Pancreas (tissue), 10 donors: ENCODE data around the gene FGD4. TPM values are rescaled to one million over a fixed set of nuclear protein-coding genes. Genes with fewer than 3 reads are reported as not detected.
A peak's percentile ranks its signal among the peaks of the same experiment; 100 is the strongest.

Experiments
- ATAC-seq, 4 donors: fragments of 200-7000 bp; cut with Tn5 transposase; one replicate each; pipeline versions ENCODE4 v1.8.0 to v1.9.1; 2020; ENCODE audit warnings: mild to moderate bottlenecking in 4 of 4, moderate library complexity in 4 of 4
- DNase-seq, 6 donors: peaks; one replicate each; pipeline ENCODE4 v3.0.0-alpha.2; 2020
- FAIRE-seq: peaks from 2 replicates; lab custom pipeline; 2012; peaks lifted over from hg19 to GRCh38; lab: Jason Lieb, UNC
- H3K27ac ChIP-seq, 4 donors: fragments of 200-600 bp; sonication (generic); 1 replicate in 3 of 4; 2 replicates in 1 of 4; pipeline versions ENCODE4 v1.5.0 to v1.8.0; 2020
- H3K27me3 ChIP-seq, 4 donors: fragments of 200-600 bp; one replicate each; pipeline ENCODE4 v1.8.0; 2021
- H3K36me3 ChIP-seq, 3 donors: fragments of 200-600 bp; sonication (generic) in 1 of 3; one replicate each; pipeline versions ENCODE4 v1.5.0 to v1.8.0; 2020 to 2021
- H3K4me1 ChIP-seq, 3 donors: fragments of 200-600 bp; one replicate each; pipeline ENCODE4 v1.8.0; 2021
- H3K4me3 ChIP-seq, 4 donors: fragments of 200-600 bp; sonication (generic) in 2 of 4; one replicate each; pipeline versions ENCODE4 v1.5.0 to v1.8.0; 2020 to 2021
- H3K9me3 ChIP-seq, 4 donors: fragments of 200-600 bp; one replicate each; pipeline ENCODE4 v1.8.0; 2021
- WGBS, 2 donors: extraction: QIAGEN DNeasy Blood & Tissue Kit; methylation state at CpG; one replicate each; pipeline ENCODE4 v1.1.7; 2013; 5-methylcytosine and 5-hydroxymethylcytosine counted together
- intact Hi-C, 3 donors: fragments of 100-400 bp; cut with DNase I; formaldehyde crosslinking; loops; one replicate each; pipeline versions ENCODE4 v1.11.1 to v1.14.2; 2022
- polyA plus RNA-seq, 2 donors: library from polyadenylated mRNA; stranded (reverse); fragments of 200-250 nt; gene quantifications; one replicate each; pipeline ENCODE4 v1.2.3, GENCODE V29; 2013
- total RNA-seq, 6 donors: library from RNA; stranded (reverse); fragmentation: NEBNext Ultra II Directional in 4 of 6; extraction: Animal tissue kit (Norgen Biotek cat#: 25700) in 4 of 6; gene quantifications; one replicate each; pipeline versions ENCODE4 v1.2.1 to v1.2.4, GENCODE V29; 2021 to 2023
- TF ChIP-seq, protein P1 (sequence below), 4 donors: fragments of 200-600 bp; sonication (generic) in 3 of 4; IDR thresholded peaks; one replicate each; pipeline versions ENCODE4 v1.5.0 to v1.8.0; 2021; ENCODE audit warnings: antibody characterized with exemption in 4 of 4
- donor health status: healthy with polysubstance abuse.
- donor health status: DM: no; HTN: no; CAD: no; lungs with moderate emphysema.
- donor health status: DM: no; HTN: no; CAD: no.
- donor health status: control.
- donor health status: control.
- donor health status: Bipolar disorder and iron deficiency.
- donor health status: DM: yes; HTN: yes; CAD: no.
- donor health status: DM: no; HTN: no; CAD: no.
- donor health status: DM: no; HTN: no; CAD: no.
- donor health status: DM: yes; HTN: yes; CAD: no.

FGD4 gene
- total RNA-seq: 10 to 100 TPM; 10.6 to 26.5 (median 15.5) TPM
- polyA plus RNA-seq: 1 to 10 TPM; 3.6 to 4.4 TPM

- Histone ChIP-seq H3K4me3 (peak within 1 kb of the TSS; percentile 64 to 73 (median 70)), H3K36me3 (no peaks in the 10 kb centered on the region), H3K27me3 (no peaks in the 10 kb centered on the region), H3K9me3 (no peaks in the 10 kb centered on the region), H3K27ac (peak within 1 kb of the TSS; percentile 86 to 95 (median 94)), H3K4me1 (peaks cover 0 to 16% (median 11%) of the 10 kb centered on the region in 3 donors)
- TF ChIP-seq, protein P1, sequence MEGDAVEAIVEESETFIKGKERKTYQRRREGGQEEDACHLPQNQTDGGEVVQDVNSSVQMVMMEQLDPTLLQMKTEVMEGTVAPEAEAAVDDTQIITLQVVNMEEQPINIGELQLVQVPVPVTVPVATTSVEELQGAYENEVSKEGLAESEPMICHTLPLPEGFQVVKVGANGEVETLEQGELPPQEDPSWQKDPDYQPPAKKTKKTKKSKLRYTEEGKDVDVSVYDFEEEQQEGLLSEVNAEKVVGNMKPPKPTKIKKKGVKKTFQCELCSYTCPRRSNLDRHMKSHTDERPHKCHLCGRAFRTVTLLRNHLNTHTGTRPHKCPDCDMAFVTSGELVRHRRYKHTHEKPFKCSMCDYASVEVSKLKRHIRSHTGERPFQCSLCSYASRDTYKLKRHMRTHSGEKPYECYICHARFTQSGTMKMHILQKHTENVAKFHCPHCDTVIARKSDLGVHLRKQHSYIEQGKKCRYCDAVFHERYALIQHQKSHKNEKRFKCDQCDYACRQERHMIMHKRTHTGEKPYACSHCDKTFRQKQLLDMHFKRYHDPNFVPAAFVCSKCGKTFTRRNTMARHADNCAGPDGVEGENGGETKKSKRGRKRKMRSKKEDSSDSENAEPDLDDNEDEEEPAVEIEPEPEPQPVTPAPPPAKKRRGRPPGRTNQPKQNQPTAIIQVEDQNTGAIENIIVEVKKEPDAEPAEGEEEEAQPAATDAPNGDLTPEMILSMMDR (IDR thresholded peaks at IDR 0.05): peak in 1 of 4 donors; percentile 20
- intact Hi-C loops: no loop called here
- FAIRE-seq (no peak), DNase-seq (peak; percentile 92 to 97 (median 94)), ATAC-seq (peak; percentile 90 to 95 (median 92))
- WGBS, 2 donors: 0% methylated on average over 52 to 82 of the region's 82 CpGs
Measured at GRCh38 chr12:32399370-32400113, at the start of gene FGD4. FGD4 (plus strand) TSS chr12:32399558.

- H3K9me3 ChIP-seq: no peaks in the 10 kb centered on the region
- no peaks in the 10 kb centered on the region for H3K4me1 ChIP-seq
- 36 to 43% methylated on average over 1 of the region's 1 CpG for WGBS, 2 donors
- H3K27me3 ChIP-seq: no peaks in the 10 kb centered on the region
- ATAC-seq (no peak), FAIRE-seq (no peak), DNase-seq (no peak)
- intact Hi-C loops: no loop called here
- H3K27ac ChIP-seq: no peak overlapping the region
- no peaks in the 10 kb centered on the region for H3K36me3 ChIP-seq
- TF ChIP-seq, protein P1 (IDR thresholded peaks at IDR 0.05): no peak
- no peak overlapping the region for H3K4me3 ChIP-seq
Measured at GRCh38 chr12:32353540-32353939, 45.8 kb upstream of the FGD4 start.

- no peak for FAIRE-seq
- WGBS, 2 donors: 78 to 85% methylated on average over 8 of the region's 8 CpGs
- no peaks in the 10 kb centered on the region for H3K4me1 ChIP-seq
Measured at GRCh38 chr12:32357601-32358249, 41.6 kb upstream of the FGD4 start.

GRCh38 chr12:32360956-32361355 lies 38.4 kb upstream of the FGD4 start:
- intact Hi-C loops: no loop called here
- H3K27me3 ChIP-seq: no peaks in the 10 kb centered on the region
- no peak overlapping the region for H3K27ac ChIP-seq
- H3K36me3 ChIP-seq: no peaks in the 10 kb centered on the region
- FAIRE-seq: no peak
- H3K9me3 ChIP-seq: no peaks in the 10 kb centered on the region
- H3K4me3 ChIP-seq: no peak overlapping the region
- H3K4me1 ChIP-seq: peaks cover 0 to 5% (median 0%) of the 10 kb centered on the region in 3 donors
- no peak for DNase-seq
- no peak for ATAC-seq
- WGBS, 2 donors: 81 to 92% methylated on average over 6 of the region's 6 CpGs
- TF ChIP-seq, protein P1 (IDR thresholded peaks at IDR 0.05): no peak

More at GRCh38 chr12:32357601-32358249, 41.6 kb upstream of the FGD4 start:
- ATAC-seq: no peak
- no peak for DNase-seq
- Histone ChIP-seq H3K4me3 (no peak overlapping the region), H3K36me3 (no peaks in the 10 kb centered on the region), H3K27ac (no peak overlapping the region), H3K27me3 (no peaks in the 10 kb centered on the region), H3K9me3 (no peaks in the 10 kb centered on the region)
- TF ChIP-seq, protein P1 (IDR thresholded peaks at IDR 0.05): no peak
- intact Hi-C loops: no loop called here
